GM21381 (cell line): ENCODE data around the gene EIPR1.

Experiments
- ATAC-seq: cut with Tn5 transposase; IDR thresholded peaks from one replicate; pipeline ENCODE4 v1.9.1; 2021; ENCODE audit warnings: mild to moderate bottlenecking, moderate library complexity; ENCODE audit not compliant: unreplicated experiment

Gene EIPR1

DNA sequence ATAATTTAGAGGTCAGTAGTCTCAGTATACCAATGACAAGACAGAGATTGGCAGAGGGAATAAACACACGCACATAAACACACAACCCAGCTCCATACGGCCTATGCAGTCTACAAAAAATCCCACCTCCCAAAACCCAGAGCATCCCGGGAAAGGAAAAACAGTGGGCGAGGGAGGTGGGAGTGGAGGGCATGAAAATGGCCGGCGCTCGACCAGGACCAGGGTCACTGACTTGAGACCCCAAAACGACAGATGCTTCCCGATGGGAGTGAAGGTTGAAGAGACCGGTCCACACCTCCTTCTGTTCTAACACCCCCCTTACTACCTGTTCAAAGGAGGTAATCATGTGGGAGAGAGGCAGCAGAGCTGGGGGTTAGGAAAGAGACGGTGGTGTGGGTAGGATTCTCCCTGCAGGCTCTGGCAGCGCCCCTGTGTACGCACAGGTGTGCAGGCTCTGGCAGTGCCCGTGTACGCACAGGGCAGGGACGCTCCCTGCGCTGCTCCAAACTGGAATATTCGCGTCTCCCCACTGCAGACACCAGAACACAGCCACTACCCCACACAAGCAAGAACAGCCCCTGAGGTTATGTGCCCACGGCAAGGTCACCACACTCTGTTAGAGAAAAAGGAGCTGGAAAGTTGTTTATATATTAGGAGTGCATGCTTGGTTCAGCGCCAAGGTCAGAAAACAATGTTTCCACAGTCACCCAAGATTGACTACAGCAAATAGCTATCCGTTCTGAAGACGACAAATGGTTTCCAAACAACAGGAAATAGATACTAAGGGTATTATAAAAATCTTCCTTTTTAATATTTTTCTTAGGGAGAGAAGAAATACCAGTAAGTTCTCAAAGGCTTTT, 67.9 kb downstream of the EIPR1 start:
- no peak for ATAC-seq

DNA sequence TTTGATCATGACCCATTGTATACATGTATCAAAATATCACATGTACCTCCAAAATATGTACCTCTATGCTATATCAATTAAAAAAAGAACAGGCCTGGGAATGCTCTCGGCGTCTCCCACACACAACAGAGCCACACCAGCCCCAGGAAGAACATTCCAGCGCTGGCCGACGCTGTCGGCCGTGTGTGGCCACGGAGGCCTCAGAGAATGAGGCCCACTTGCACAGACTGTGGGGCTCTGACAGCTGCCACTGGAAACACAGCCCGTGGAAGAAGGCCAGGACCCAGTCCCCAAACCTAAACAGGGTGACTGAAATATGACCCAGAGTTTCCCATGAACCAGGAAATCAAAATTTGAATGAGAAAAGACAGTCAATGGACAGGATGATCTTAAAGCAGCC, 69.7 kb downstream of the EIPR1 start:
- ATAC-seq, result no peak

DNA sequence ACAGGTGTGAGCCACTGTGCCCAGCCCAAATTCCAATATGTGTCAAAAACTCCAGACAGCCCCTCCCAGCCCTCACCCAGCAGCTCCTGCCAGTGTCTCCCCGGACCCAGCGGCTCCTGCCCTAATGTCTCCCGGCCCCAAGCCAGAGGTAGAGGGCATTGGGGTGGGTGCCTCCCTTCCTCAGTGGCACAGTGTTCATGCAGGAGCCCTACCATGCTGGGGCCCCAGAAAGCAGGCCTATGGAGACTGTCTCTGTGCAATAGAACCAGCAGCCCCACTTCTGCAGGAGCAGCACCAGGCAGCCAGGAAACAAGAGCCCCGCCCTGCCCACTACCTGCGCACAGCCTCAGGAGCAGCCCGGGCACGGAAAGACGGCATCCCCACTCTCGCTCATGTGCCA, 70.4 kb downstream of the EIPR1 start:
- no peak for ATAC-seq

DNA sequence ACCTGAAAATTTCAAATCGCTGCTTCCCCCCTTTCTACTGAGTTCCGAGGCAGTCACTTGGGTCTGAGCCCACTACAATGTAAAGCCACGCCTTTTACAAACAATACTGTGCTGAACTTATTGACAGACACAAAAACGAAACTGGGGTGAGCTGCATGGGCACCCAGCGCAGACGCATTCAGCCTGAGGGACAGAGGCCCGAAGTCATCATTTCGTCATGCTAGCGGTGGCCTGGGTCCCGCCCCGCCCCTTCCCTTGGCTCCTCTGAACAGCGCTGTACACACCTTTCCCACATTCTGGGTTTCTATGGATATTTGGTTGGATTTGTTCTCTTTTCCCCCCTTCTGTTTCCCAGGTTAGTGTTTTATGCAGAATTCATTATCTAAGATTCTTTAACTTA, 71.7 kb downstream of the EIPR1 start:
- ATAC-seq, result no peak

DNA sequence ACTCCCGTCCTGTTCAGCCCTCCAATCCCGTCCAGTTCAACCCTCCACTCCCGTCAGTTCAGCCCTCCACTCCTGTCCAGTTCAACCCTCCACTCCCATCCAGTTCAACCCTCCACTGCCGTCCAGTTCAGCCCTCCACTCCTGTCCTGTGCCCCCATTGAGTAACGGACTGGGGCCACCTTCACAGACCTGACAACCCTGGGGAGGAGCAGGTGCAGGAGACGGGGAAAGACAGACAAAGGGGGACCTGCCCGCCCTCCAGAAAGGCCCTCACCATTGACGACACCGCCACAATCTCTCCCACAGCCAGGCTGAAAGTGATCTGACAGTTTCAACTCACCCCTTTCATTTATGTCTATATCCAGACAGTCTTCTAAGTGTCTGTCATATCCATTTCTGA, 72.2 kb downstream of the EIPR1 start:
- no peak for ATAC-seq

DNA sequence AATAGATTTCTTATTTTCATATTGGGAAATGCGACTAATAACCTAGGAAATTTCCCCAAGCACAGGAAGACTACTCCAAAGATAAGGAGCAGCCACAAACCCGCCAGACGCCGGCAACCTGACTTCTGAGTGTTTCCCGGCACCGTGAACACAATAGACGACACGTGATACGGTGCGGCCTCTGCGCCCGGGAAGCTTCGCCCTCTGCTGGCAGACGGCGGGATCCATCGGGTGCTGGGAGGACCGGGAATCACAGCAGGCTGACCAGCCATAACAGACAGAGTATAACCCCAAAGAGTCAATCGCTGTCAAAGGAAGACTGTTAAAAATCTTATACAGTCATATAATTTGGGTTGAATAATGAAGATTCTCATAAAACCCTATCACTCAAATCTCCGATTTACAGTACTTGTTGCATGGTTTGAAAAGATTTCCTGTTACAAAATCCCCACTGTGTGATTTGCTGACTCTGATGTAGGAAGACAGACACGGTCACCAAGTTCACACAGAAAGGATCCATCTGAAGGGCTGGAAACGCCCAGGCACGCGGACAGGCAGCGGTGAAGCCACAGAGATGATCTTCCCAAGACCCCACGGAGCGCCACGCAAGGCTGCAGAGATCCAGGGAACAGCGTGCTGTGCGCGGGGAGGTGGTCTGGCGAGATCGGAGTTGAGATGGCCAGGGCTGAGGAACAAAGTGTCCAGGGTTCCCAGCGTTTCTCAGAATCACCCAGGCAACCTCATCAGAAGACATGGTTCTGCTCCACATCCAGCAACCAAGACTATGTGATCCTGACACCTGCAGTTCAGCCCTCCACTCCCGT, 73.8 kb downstream of the EIPR1 start:
- peak; percentile 99 for ATAC-seq

DNA sequence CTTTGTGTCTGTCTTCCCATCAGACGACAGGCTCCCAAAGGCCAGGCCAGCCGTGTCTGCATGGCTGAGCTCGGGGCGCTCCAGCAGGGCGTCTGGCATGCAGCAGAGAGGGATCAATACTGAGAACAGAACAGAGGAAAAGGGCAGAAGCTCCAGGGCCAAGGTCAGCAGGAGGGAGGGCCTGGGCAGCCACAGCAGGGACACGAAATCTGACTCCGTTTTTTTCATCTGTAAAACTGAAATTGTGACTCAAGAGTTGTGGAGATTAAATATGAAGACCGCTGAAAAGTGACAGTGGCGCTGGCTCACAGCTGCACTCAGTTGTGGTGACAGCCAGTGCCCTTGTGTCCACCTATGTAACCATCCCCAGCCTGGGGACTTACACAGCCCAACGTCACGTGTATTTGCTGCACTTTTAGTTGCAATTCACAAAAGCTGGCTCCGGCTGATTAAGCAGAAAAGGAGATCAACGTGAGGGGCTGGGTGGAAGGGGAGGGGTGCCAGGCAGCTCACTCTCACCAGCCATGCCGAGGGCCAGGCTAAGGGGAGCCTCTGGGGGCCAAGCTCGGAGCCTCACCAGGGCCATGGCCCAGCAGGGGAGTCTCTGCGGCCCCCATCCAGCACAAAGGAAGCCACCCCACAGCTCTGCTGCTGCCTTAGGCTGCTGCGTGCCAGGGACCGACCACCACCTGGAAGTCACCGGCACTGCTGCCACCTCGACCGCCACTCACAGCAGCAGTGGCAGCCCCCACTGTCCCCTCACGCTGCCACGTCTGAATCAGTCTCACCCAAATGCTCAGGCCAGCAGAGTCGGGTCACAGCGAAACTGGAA, 74.7 kb downstream of the EIPR1 start:
- ATAC-seq, result peak; percentile 3

DNA sequence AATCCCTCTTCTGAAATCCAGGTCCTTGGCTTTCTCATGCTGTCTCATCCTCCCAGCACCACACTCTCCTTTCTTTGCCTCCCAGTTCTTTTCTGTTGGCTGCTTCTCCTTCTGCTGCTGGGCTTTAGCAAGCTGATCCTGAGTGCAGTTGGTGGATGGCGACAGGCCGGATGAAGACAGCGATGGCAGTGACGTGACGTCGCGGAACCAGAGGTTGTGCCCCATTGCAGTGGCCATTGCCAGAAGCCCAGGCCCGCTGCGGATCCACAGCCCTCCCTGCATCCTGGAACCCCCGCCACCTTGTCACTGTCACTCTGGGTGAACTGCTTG, 75.2 kb downstream of the EIPR1 start:
- no peak for ATAC-seq

DNA sequence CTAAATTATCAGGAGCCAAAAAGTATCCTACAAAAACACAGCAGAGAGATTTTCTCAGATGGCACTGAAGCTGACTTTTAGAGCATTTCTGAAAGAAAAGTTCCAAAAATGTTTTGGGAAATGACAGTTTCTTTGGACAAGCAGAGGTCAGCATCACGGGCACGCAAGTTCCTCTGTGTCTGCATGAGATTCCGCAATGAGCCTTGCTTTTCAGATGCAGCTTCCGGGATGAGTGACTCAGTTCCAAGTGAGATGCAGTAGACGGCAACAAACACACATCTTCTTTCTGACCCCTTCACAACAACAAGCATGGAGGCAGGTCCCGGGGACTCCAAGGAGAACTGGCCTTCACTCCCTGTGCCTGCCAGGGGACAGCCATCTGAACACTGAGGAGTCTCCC, 76.6 kb downstream of the EIPR1 start:
- ATAC-seq, result no peak

DNA sequence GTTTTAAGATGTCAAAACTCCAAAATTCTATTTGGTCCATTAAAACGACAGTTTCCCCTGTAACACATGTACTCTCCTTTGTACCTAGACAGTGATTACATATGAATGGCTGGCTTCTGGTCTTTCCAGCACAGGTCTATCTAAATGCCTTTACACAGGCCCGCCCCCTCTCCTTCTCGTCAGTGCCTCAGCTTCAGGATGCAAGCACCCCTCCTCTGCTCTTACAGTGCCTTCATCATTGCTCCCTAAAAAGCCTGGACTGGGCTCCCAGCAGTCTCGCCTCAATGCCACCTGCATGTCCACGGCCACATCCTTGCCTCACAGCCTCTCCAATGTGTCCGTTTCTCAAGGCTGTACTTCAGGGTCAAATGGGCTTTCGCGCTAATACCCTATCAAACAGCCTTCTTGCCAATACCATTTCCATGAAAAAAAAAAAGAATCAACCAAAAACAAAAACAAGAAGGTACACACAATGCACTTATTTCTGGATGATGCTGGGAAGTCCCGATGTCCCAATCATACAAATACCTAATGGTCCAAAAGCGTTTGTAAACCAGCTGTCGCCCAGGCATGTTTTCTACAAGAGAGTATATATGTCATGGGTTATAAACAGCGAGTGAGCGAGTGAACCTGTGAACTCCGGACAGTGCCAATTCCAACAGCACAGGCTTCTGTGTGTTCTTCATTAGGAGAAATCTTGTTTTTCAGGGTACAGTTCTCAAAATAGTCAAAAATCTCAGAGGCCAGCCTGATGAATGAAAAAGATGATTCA, 77.2 kb downstream of the EIPR1 start:
- no peak for ATAC-seq

DNA sequence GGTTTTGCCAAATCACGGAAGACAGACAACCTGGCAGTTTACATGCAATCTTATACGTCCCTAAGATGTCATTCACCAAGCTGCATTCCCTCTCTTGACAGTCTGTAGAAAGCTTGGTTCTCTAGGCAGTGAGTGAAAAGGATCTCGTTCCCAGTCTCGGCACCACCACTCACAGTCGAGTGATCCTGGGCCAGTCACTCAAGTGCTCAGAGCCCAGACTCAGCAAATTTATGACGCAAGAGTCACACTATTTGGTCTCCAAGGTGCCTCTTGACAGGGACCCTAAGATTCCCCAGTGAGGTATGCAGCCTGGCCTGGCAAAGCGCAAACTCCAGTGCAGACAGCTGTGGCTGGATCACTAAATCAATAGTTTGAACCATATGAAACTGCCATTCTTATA, 77.9 kb downstream of the EIPR1 start:
- ATAC-seq, result no peak

DNA sequence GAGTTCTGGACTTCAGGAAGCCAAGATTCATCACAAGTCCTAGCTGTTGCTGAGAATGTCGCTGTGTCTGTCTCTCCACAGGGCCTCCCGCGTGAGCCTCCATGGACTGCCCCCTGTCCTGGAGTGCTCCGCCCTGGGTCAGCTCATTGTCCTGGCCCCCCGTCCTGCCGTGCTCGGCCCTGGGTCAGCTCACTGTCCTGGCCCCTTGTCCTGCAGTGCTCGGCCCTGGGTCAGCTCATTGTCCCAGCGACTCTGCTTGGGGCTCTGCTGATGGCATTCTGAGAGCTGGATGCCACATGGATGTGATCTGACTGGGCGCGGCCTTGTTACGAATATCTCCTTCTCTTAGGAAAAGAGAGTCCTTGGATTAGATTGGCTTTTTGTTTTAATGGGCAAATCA, 78.5 kb downstream of the EIPR1 start:
- ATAC-seq, result no peak

DNA sequence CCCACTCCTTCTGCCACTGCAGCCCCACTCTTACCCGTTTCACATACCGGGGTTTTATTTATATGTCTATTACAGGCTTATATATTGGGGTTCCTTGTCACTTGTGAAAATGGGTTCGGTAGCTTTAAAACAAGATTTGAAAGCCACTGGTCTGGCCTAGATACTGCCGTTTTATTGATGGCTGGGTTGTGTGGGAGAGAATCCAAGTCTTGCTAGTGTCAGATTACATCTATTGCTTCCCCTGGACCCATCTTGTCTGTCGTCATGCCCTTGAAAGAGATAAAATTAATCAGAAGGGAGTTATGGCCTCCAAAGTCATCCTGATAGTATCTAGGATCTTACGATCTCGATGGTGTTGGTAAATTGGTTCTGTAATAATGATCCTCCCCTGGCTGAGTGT, 79.4 kb downstream of the EIPR1 start:
- ATAC-seq, result no peak

DNA sequence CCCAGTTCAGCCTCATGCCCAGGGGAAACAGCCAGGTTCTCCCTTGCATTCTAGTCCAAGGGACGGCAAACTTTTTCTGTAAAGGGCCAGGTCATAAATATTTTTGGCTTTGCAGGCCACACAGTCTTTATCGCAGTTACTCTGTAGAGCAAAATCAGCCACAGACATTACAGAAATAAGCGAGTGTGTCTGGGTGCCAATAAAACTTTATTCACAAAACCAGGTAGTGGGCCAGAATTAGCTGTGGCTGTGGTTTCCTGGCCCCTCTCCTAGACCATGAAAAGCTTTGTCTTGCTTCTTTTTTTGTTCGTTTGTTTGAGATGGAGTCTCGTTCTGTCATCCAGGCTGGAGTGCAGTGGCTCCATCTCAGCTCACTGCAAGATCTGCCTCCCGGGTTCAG, 80.1 kb downstream of the EIPR1 start:
- ATAC-seq, result no peak

DNA sequence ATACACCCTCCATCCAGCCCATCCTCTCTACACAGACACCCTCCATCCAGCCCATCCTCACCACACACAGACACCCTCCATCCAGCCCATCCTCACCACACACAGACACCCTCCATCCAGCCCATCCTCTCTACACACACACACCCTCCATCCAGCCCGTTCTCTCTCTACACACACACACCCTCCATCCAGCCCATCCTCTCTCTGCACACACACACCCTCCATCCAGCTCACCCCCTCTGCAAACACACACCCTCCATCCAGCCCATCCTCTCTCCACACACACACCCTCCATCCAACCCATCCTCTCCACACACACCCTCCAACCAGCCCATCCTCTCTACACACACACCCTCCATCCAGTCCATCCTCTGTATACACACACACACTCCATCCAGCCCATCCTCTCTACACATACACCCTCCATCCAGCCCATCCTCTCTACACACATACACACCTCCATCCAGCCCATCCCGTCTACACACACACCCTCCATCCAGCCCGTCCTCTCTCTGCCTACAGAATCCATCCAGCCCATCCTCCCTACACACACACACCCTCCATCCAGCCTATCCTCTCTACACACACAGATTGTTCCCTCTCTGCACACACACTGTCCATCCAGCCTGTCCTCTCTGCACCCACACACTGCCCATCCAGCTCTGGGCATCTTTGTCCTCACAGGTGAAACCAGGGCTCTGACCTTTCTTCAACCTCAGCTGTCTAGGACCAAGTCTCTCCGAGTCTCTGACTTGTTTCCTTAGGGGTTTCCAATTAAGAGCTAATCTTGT, 81.2 kb downstream of the EIPR1 start:
- no peak for ATAC-seq

DNA sequence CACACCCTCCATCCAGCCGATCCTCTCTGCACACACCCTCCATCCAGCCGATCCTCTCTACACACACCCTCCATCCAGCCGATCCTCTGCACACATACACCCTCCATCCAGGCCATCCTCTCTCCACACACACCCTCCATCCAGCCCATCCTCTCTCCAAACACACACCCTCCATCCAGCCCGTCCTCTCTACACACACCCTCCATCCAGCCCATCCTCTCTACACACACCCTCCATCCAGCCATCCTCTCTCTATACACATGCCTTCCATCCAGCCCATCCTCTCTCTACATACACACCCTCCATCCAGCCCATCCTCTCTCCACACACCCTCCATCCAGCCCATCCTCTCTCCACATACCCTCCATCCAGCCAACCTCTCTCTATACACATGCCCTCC, 83.1 kb downstream of the EIPR1 start:
- no peak for ATAC-seq

DNA sequence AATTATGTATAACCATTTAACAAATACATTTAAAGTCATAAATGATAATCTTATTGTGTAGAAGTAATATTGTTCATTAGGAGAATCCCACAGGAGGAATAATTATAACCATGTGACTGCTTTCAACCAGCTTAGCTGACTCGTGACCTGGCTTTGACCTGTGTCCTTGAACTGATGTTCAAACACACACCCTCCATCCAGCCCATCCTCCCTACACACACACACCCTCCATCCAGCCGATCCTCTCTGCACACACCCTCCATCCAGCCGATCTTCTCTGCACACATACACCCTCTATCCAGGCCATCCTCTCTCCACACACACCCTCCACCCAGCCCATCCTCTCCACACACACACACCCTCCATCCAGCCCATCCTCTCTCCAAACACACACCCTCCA, 83.5 kb downstream of the EIPR1 start:
- no peak for ATAC-seq

DNA sequence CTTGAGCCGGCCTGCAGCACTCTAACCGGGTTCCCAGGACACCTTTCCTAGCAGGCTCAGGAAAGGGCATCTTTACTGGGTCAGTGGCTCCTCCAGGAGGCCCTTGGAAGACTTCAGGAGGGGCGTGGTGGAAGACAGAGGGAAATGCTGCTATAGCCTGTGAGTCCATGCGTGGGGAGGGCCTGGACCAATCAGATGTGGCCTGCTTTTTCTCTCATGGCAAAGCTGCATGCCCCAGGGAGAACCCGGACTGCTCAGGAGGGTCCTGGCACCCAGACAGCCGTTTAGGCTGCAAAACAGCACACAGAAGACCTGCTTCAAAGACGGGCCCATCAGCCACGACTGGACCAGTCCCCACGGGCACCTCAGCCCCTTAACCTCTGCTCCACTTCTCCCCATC, 84.4 kb downstream of the EIPR1 start:
- no peak for ATAC-seq

DNA sequence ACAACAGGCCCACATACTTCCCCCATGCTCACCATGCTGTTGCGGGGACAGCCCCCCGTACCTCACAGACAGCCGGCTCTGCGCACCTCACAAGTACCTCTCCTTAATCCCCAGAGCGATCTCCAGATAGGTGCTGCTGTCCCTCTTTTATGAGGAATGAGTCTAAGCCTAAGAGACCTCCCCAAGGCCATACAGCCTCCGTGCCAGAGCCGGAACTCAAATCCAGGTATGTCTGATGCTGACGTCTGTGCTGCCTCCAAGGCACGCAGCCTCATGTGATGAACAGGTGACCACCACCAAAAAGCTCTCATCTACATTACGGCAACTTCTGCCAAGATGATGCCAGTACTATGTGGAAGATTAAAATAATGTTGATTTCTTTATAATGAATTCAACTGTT, 85.2 kb downstream of the EIPR1 start:
- ATAC-seq, result no peak

DNA sequence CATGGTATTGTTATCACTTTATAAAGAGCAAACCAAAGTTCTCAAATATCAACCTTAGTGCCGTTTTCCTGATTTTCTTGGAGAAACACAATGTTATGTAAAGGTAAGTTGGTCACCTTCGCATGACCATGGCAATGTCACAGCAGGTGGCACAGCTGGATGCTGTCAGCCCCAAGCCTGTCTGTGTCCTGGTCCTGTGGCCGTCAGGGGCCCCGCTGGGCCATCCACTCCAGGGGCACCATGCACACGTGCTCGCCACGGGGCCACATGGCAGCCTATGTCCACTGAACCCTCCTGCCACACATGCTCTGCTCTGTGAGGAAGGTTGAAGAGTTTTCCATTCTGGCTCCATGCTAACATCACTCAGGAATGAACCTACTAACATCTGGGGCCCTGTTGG, 85.9 kb downstream of the EIPR1 start:
- no peak for ATAC-seq
